Hepatocyte (in vitro differentiated cells): ENCODE data around the gene UCP3. TPM values are rescaled to one million over a fixed set of nuclear protein-coding genes. Genes with fewer than 3 reads are reported as not detected.

Source experiments
- DNase-seq: peaks from one replicate; pipeline ENCODE4 v3.0.0-alpha.2; 2016; ENCODE audit warnings: low spot score
- H2AFZ ChIP-seq: fragments of 200-600 bp; sonication (generic); 2 replicates; pipeline ENCODE4 v1.6.0; 2016; ENCODE audit warnings: antibody characterized with exemption, mild to moderate bottlenecking
- H3K27ac ChIP-seq: fragments of 200-600 bp; sonication (generic); 2 replicates; pipeline ENCODE4 v1.5.1; 2016; ENCODE audit warnings: mild to moderate bottlenecking
- H3K27me3 ChIP-seq: fragments of 200-600 bp; sonication (generic); 2 replicates; pipeline ENCODE4 v1.6.1; 2016
- H3K36me3 ChIP-seq: fragments of 200-600 bp; sonication (generic); replicated peaks from 2 replicates; pipeline ENCODE4 v1.5.1; 2016; ENCODE audit warnings: low read depth; ENCODE audit not compliant: insufficient read depth
- H3K4me1 ChIP-seq: fragments of 200-600 bp; sonication (generic); 2 replicates; pipeline ENCODE4 v1.5.1; 2016; ENCODE audit warnings: mild to moderate bottlenecking, moderate library complexity; ENCODE audit not compliant: insufficient read depth
- H3K4me2 ChIP-seq: fragments of 200-600 bp; sonication (generic); 2 replicates; pipeline ENCODE4 v1.6.0; 2016
- H3K4me3 ChIP-seq: fragments of 200-600 bp; sonication (generic); 2 replicates; pipeline ENCODE4 v1.5.1; 2016; ENCODE audit warnings: mild to moderate bottlenecking
- H3K79me2 ChIP-seq: fragments of 200-600 bp; sonication (generic); 2 replicates; pipeline ENCODE4 v1.6.0; 2017; ENCODE audit warnings: mild to moderate bottlenecking
- H3K9me2 ChIP-seq: fragments of 200-600 bp; sonication (generic); replicated peaks from 2 replicates; pipeline ENCODE4 v1.6.0; 2017; ENCODE audit warnings: mild to moderate bottlenecking; ENCODE audit not compliant: insufficient read depth
- H3K9me3 ChIP-seq: fragments of 200-600 bp; sonication (generic); 2 replicates; pipeline ENCODE4 v1.5.1; 2016; ENCODE audit warnings: low read depth, mild to moderate bottlenecking
- H4K20me1 ChIP-seq: fragments of 200-600 bp; sonication (generic); 2 replicates; pipeline ENCODE4 v1.6.0; 2016; ENCODE audit warnings: mild to moderate bottlenecking; ENCODE audit not compliant: insufficient read depth, poor library complexity, severe bottlenecking
- CTCF ChIP-seq: fragments of 200-600 bp; sonication (generic); IDR thresholded peaks from 2 replicates; pipeline ENCODE4 v1.5.1; 2016; ENCODE audit warnings: antibody characterized with exemption, mild to moderate bottlenecking; ENCODE audit not compliant: poor library complexity
- EZH2 ChIP-seq: fragments of 200-600 bp; sonication (generic); IDR thresholded peaks from 2 replicates; pipeline ENCODE4 v1.6.1; 2016; ENCODE audit warnings: antibody characterized with exemption, mild to moderate bottlenecking, borderline replicate concordance
- EZH2phosphoT487 ChIP-seq: fragments of 200-600 bp; sonication (generic); IDR thresholded peaks from one replicate; pipeline ENCODE4 v1.6.1; 2018; ENCODE audit warnings: antibody characterized with exemption, mild to moderate bottlenecking, low read depth, moderate library complexity; ENCODE audit not compliant: unreplicated experiment, severe bottlenecking
- whole genome bisulfite sequencing: methylation state at CpG from one replicate; pipeline ENCODE4 v1.1.6; 2016; ENCODE audit warnings: low lambda C conversion rate; ENCODE audit errors: missing lambda C conversion rate; 5-methylcytosine and 5-hydroxymethylcytosine counted together
- polyA plus RNA-seq: library from polyadenylated mRNA; unstranded; fragments of >200 nt; fragmentation: Nextera tagmentation; extraction: Ambion mirVana; gene quantifications from 2 replicates; pipeline ENCODE4 v1.2.1, GENCODE V29; 2016
- total RNA-seq: library from RNA; depleted of rRNA; stranded (reverse); fragments of >200 nt; gene quantifications from 2 replicates; pipeline ENCODE4 v1.2.3, GENCODE V29; 2014

UCP3 gene
- total and polyA plus RNA-seq, 2 experiments from 2014 or later, result 0.80 TPM; not detected in 1

- WGBS, result 77% methylated on average over 2 of the region's 2 CpGs
- no peaks in the 10 kb centered on the region for H3K4me1 ChIP-seq
- no peak overlapping the region for H3K27ac ChIP-seq
- no peaks in the 10 kb centered on the region for H3K27me3 ChIP-seq
- no peaks in the 10 kb centered on the region for H4K20me1 ChIP-seq
- no peak for TF ChIP-seq CTCF
- no peak for TF ChIP-seq EZH2phosphoT487
- no peak for TF ChIP-seq EZH2
- H3K79me2 ChIP-seq, result no peaks in the 10 kb centered on the region
- H2AFZ ChIP-seq, result no peak overlapping the region
- no peak for DNase-seq
- no peaks in the 10 kb centered on the region for H3K36me3 ChIP-seq
- no peak overlapping the region for H3K4me2 ChIP-seq
- no peaks in the 10 kb centered on the region for H3K9me2 ChIP-seq
- no peaks in the 10 kb centered on the region for H3K9me3 ChIP-seq
- no peak overlapping the region for H3K4me3 ChIP-seq
These were observed 13.6 kb downstream of the UCP3 start for GRCh38 chr11:73995247-73995646.

- Histone ChIP-seq H3K9me3 (no peaks in the 10 kb centered on the region), H3K4me3 (no peak overlapping the region), H2AFZ (no peak overlapping the region), H3K36me3 (no peaks in the 10 kb centered on the region), H3K79me2 (no peaks in the 10 kb centered on the region), H3K27ac (no peak overlapping the region), H4K20me1 (no peaks in the 10 kb centered on the region), H3K27me3 (no peaks in the 10 kb centered on the region), H3K9me2 (no peaks in the 10 kb centered on the region), H3K4me2 (no peak overlapping the region), H3K4me1 (no peaks in the 10 kb centered on the region)
- 88% methylated on average over 6 of the region's 6 CpGs for WGBS
- no peak for DNase-seq
- TF ChIP-seq EZH2phosphoT487, result no peak
- no peak for TF ChIP-seq CTCF
- TF ChIP-seq EZH2, result no peak
These were observed 17.3 kb downstream of the UCP3 start for GRCh38 chr11:73991471-73992006.

- Histone ChIP-seq H3K4me2 (no peak overlapping the region), H3K9me3 (no peaks in the 10 kb centered on the region), H3K9me2 (no peaks in the 10 kb centered on the region), H3K27me3 (no peaks in the 10 kb centered on the region), H2AFZ (no peak overlapping the region), H3K36me3 (no peaks in the 10 kb centered on the region), H3K4me3 (no peak overlapping the region), H4K20me1 (no peaks in the 10 kb centered on the region), H3K4me1 (no peaks in the 10 kb centered on the region), H3K79me2 (no peaks in the 10 kb centered on the region), H3K27ac (no peak overlapping the region)
- DNase-seq, result no peak
- TF ChIP-seq EZH2, result no peak
- no peak for TF ChIP-seq EZH2phosphoT487
- TF ChIP-seq CTCF, result no peak
- WGBS, result 76% methylated on average over 2 of the region's 2 CpGs
These were observed 18.2 kb downstream of the UCP3 start for GRCh38 chr11:73990730-73991129.

GRCh38 chr11:73989156-73989555 lies 19.7 kb downstream of the UCP3 start:
- 91% methylated on average over 6 of the region's 6 CpGs for WGBS
- Histone ChIP-seq H3K4me3 (no peak overlapping the region), H3K4me1 (no peaks in the 10 kb centered on the region), H3K79me2 (no peaks in the 10 kb centered on the region), H3K27ac (no peak overlapping the region), H3K9me3 (no peaks in the 10 kb centered on the region), H3K4me2 (no peak overlapping the region), H3K36me3 (no peaks in the 10 kb centered on the region), H3K27me3 (no peaks in the 10 kb centered on the region), H3K9me2 (no peaks in the 10 kb centered on the region), H4K20me1 (no peaks in the 10 kb centered on the region), H2AFZ (no peak overlapping the region)
- no peak for DNase-seq
- TF ChIP-seq EZH2phosphoT487, result no peak
- TF ChIP-seq EZH2, result no peak
- no peak for TF ChIP-seq CTCF
